ENCODE data around the gene RGL4. TPM values are rescaled to one million over a fixed set of nuclear protein-coding genes. Genes with fewer than 3 reads are reported as not detected.

The RGL4 gene
- total and polyA plus RNA-seq, 2 of the 8 experiments (the other 6 are each of a cell fraction or from before 2014, with no cell fraction given), result not detected

- ChIA-PET CTCF (ENCODE audit: partially characterized antibody) (interaction anchor here (0.7 to 1.7 kb wide), 9 partner anchors 17 to 782 kb away, joined by 3 to 6 read pairs (median 3); no protein-coding TSS in a partner anchor), POLR2A (ENCODE audit: partially characterized antibody) (interaction anchor here (0.7 to 1.2 kb wide), 2 partner anchors 55 to 66 kb away, joined by 3 read pairs; no protein-coding TSS in a partner anchor)
- H4K91ac ChIP-seq (replicated peaks; ENCODE audit: insufficient read length, low read length), result no peak overlapping the region
- peaks cover 0 to 6% of the 10 kb centered on the region in 2 experiments; a peak in 1 of 4 replicates for H3K79me2 ChIP-seq (ENCODE audit: control insufficient read depth in 1 of 2, insufficient read depth in 2 of 2, low read length in 2 of 2)
- H3K4ac ChIP-seq (replicated peaks; ENCODE audit: insufficient read length, low read depth, low read length), result no peak overlapping the region
- no peaks in the 10 kb centered on the region; a peak in 1 of 7 replicates for H3K27me3 ChIP-seq (replicated peaks in 1 of 4; ENCODE audit: control insufficient read depth in 3 of 4, extremely low read depth in 1 of 4, insufficient read depth in 3 of 4, low read length in 3 of 4)
- H4K8ac ChIP-seq (ENCODE audit: extremely low read depth, insufficient read depth, low read length), result no peak overlapping the region; the same call in 1 of the 2 replicates
- no peak overlapping the region for H2BK120ac ChIP-seq (replicated peaks; ENCODE audit: low read depth, low read length)
- no peak overlapping the region for H3K4me3 ChIP-seq (ENCODE audit: extremely low read depth in 1 of 4, insufficient read depth in 2 of 4, low read depth in 3 of 4, low read length in 4 of 4)
- peaks cover 19 to 55% (median 37%) of the 10 kb centered on the region in 4 experiments for H3K36me3 ChIP-seq (ENCODE audit: control insufficient read depth in 2 of 4, insufficient read depth in 4 of 4, low read length in 3 of 4)
- no peak overlapping the region for H3K27ac ChIP-seq (ENCODE audit: low read depth, low read length)
- H3K9me3 ChIP-seq (ENCODE audit: insufficient read depth in 2 of 2, low read depth in 1 of 2, low read length in 1 of 2), result no peaks in the 10 kb centered on the region
- H3K23me2 ChIP-seq (ENCODE audit: low read depth, low read length), result no peaks in the 10 kb centered on the region
- peaks cover 0 to under 1% (median under 1%) of the 10 kb centered on the region in 4 experiments; a peak in 3 of 7 replicates for H3K4me1 ChIP-seq (replicated peaks in 1 of 4; ENCODE audit: control insufficient read depth in 3 of 4, insufficient read depth in 4 of 4, low read length in 3 of 4)
- peaks cover 2 to 9% of the 10 kb centered on the region in 2 experiments for H4K20me1 ChIP-seq (replicated peaks in 1 of 2; ENCODE audit: control insufficient read depth in 1 of 2, insufficient read depth in 2 of 2, low read length in 2 of 2)
- 96% methylated on average over 12 of the region's 12 CpGs; no CpG with 5 or more reads in 1 of the 2 experiments for WGBS, 2 experiments (ENCODE audit: extremely low coverage in 1 of 2, insufficient coverage in 1 of 2, insufficient read length in 1 of 2, insufficient replicate concordance in 2 of 2, low coverage in 1 of 2, low lambda C conversion rate in 2 of 2, missing lambda C conversion rate in 1 of 2)
- no peak overlapping the region for H3K14ac ChIP-seq (ENCODE audit: insufficient read length)
- no peak overlapping the region for H2AK5ac ChIP-seq (ENCODE audit: low read depth, low read length)
- H2BK12ac ChIP-seq (ENCODE audit: low read depth, low read length), result no peak overlapping the region
- H3K23ac ChIP-seq (ENCODE audit: insufficient read length), result no peak overlapping the region
- no peak overlapping the region for H3K9ac ChIP-seq (replicated peaks in 1 of 4; ENCODE audit: extremely low read depth in 1 of 4, low read depth in 3 of 4, low read length in 3 of 4)
- H2BK20ac ChIP-seq (ENCODE audit: low read length), result no peak overlapping the region
- H2BK15ac ChIP-seq (ENCODE audit: low read length), result no peak overlapping the region
- H3K18ac ChIP-seq (ENCODE audit: extremely low read depth, low read length), result no peak overlapping the region
- H3K4me2 ChIP-seq (ENCODE audit: insufficient read depth in 1 of 2, low read depth in 2 of 2, low read length in 2 of 2), result no peak overlapping the region
- no peak overlapping the region for H4K5ac ChIP-seq (ENCODE audit: insufficient read length, low read depth, low read length)
- TF ChIP-seq SIN3A (conservative IDR thresholded peaks at IDR 0.05 in 1 of 2, IDR thresholded peaks at IDR 0.05 in 1 of 2; ENCODE audit: low read depth in 1 of 2, low read length in 2 of 2) (no peak), BCL11A (IDR thresholded peaks at IDR 0.05; ENCODE audit: low read depth in 2 of 2, low read length in 2 of 2) (no peak), RNF2 (IDR thresholded peaks at IDR 0.05; ENCODE audit: borderline replicate concordance, low read depth, low read length, missing control alignments, poor library complexity, severe bottlenecking) (no peak), HDAC6 (IDR thresholded peaks at IDR 0.05; ENCODE audit: low read depth, low read length) (no peak)
- peaks cover 12% of the 10 kb centered on the region for H3K79me1 ChIP-seq (ENCODE audit: low read depth, low read length)
- no peak overlapping the region for H2AFZ ChIP-seq (ENCODE audit: low read length)
- no peak for DNase-seq (ENCODE audit: low read depth in 1 of 2, low spot score in 2 of 2)
- no peak overlapping the region for H2BK5ac ChIP-seq (ENCODE audit: low read depth, low read length)
- no peak overlapping the region for H3K56ac ChIP-seq (replicated peaks; ENCODE audit: insufficient read length, low read depth, low read length)
- FAIRE-seq, result no peak
These were observed 21.4 kb downstream of the RGL4 start for GRCh38 chr22:23712256-23712655.

Measured in H1 (cell line).